Measurements from ENCODE around the gene SLC10A4. TPM values are rescaled to one million over a fixed set of nuclear protein-coding genes. Genes with fewer than 3 reads are reported as not detected.

Gene SLC10A4, protein sequence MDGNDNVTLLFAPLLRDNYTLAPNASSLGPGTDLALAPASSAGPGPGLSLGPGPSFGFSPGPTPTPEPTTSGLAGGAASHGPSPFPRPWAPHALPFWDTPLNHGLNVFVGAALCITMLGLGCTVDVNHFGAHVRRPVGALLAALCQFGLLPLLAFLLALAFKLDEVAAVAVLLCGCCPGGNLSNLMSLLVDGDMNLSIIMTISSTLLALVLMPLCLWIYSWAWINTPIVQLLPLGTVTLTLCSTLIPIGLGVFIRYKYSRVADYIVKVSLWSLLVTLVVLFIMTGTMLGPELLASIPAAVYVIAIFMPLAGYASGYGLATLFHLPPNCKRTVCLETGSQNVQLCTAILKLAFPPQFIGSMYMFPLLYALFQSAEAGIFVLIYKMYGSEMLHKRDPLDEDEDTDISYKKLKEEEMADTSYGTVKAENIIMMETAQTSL
- total RNA-seq (2022) (1.7 and 2.6 TPM in 2 replicates), Bru-seq, nascent RNA (percentile 41 among the genes with signal in this experiment), BruChase-seq, experiment 1, labeled RNA remaining after a 2-hour chase (percentile 51 among the genes with signal in this experiment), BruChase-seq, experiment 2, labeled RNA remaining after a 6-hour chase (percentile 48 among the genes with signal in this experiment)
- long read RNA-seq, transcript SLC10A4-201 (3 exons, 1,790 nt) = major isoform, 9 of 9 reads
- long read RNA-seq, partial matches to known transcripts = 0 of 9 reads
- long read RNA-seq, other reads (novel, unspliced or antisense) = 0 of 9 reads

GRCh38 chr4:48483006-48483776 is at the start of gene SLC10A4:
Gene SLC10A4 (plus strand): TSS chr4:48483343. CDS start chr4:48483562, 219 bp downstream.
- H3K4me3 ChIP-seq (ENCODE audit: low read depth, low read length) = peak within 1 kb of the TSS; percentile 50
- H3K4me1 Mint-ChIP-seq (ENCODE audit: low read depth, unreplicated experiment) = no peaks in the 10 kb centered on the region
- H3K9me3 Mint-ChIP-seq (ENCODE audit: unreplicated experiment) = no peaks in the 10 kb centered on the region
- ChIA-PET CTCF (no interaction called here), POLR2A (no interaction called here)
- no peaks in the 10 kb centered on the region for H3K36me3 ChIP-seq (ENCODE audit: control insufficient read depth, insufficient read depth, low read length)
- H3K36me3 Mint-ChIP-seq (ENCODE audit: insufficient read depth, unreplicated experiment) = no peaks in the 10 kb centered on the region
- H3K27me3 ChIP-seq (replicated peaks; ENCODE audit: control insufficient read depth, insufficient read depth, low read length) = no peaks in the 10 kb centered on the region
- peak within 1 kb of the TSS; percentile 70 for H3K4me3 Mint-ChIP-seq (ENCODE audit: unreplicated experiment)
- peak in 1 of 2 experiments; percentile 62 for DNase-seq
- TF ChIP-seq CTCF (IDR thresholded peaks at IDR 0.05; ENCODE audit: insufficient read depth in 1 of 2, low read depth in 1 of 2, low read length in 1 of 2, severe bottlenecking in 1 of 2, unreplicated experiment in 1 of 2) = no peak
- H3K9me3 ChIP-seq = no peaks in the 10 kb centered on the region
- no peaks in the 10 kb centered on the region for H3K4me1 ChIP-seq
- intact Hi-C loops (cut with micrococcal nuclease; ENCODE audit: unreplicated experiment) = loop anchor here (10.0 kb wide), 1 partner anchor 168 kb away; no protein-coding TSS in a partner anchor
- no TSS peak for BruUV-seq (replicated peaks)
- no peak within 1 kb of the TSS for H3K27ac Mint-ChIP-seq (ENCODE audit: unreplicated experiment)
- no peaks in the 10 kb centered on the region for H3K27me3 Mint-ChIP-seq (ENCODE audit: insufficient read depth, unreplicated experiment)

GRCh38 chr4:48436318-48436717 is 46.8 kb upstream of the SLC10A4 start:
- intact Hi-C loops (cut with micrococcal nuclease; ENCODE audit: unreplicated experiment) = no loop called here
- no peak overlapping the region for H3K4me3 Mint-ChIP-seq (ENCODE audit: unreplicated experiment)
- CTCF ChIA-PET = no interaction called here

More at GRCh38 chr4:48436318-48436717, 46.8 kb upstream of the SLC10A4 start:
- Mint-ChIP-seq H3K4me1 (ENCODE audit: low read depth, unreplicated experiment) (peaks cover 15% of the 10 kb centered on the region), H3K9me3 (ENCODE audit: unreplicated experiment) (no peaks in the 10 kb centered on the region), H3K36me3 (ENCODE audit: insufficient read depth, unreplicated experiment) (peaks cover 7% of the 10 kb centered on the region), H3K27ac (ENCODE audit: unreplicated experiment) (no peak overlapping the region), H3K27me3 (ENCODE audit: insufficient read depth, unreplicated experiment) (no peaks in the 10 kb centered on the region)
- TF ChIP-seq CTCF (IDR thresholded peaks at IDR 0.05; ENCODE audit: insufficient read depth in 1 of 2, low read depth in 1 of 2, low read length in 1 of 2, severe bottlenecking in 1 of 2, unreplicated experiment in 1 of 2) = no peak
- DNase-seq = no peak
- Histone ChIP-seq H3K4me1 (peaks cover 8% of the 10 kb centered on the region; the same call in 1 of the 2 replicates), H3K4me3 (ENCODE audit: low read depth, low read length) (no peak overlapping the region), H3K36me3 (ENCODE audit: control insufficient read depth, insufficient read depth, low read length) (no peaks in the 10 kb centered on the region), H3K9me3 (no peaks in the 10 kb centered on the region), H3K27me3 (replicated peaks; ENCODE audit: control insufficient read depth, insufficient read depth, low read length) (no peaks in the 10 kb centered on the region)
- POLR2A ChIA-PET = no interaction called here
- no TSS peak for BruUV-seq (replicated peaks)

Data from Caco-2 (cell line).